GM12891 (cell line): ENCODE measurements around the gene UGT1A7.

Experiments used
- DNase-seq: peaks from one replicate; pipeline ENCODE4 v3.0.0; 2011; ENCODE audit warnings: low spot score; ENCODE audit not compliant: insufficient read length
- FAIRE-seq: peaks from 2 replicates; lab custom pipeline; 2011; peaks lifted over from hg19 to GRCh38; lab: Jason Lieb, UNC
- PAX5 ChIP-seq: IDR thresholded peaks from 2 replicates; pipeline ENCODE4 v1.6.1; 2011; ENCODE audit warnings: low read length, moderate library complexity, mild to moderate bottlenecking; ENCODE audit not compliant: insufficient read depth, severe bottlenecking
- POLR2A ChIP-seq: IDR thresholded peaks from 2 replicates; pipeline ENCODE4 v1.6.1; 2011; ENCODE audit warnings: low read depth, low read length, control low read depth
- POLR2AphosphoS5 ChIP-seq: IDR thresholded peaks from 2 replicates; pipeline ENCODE4 v1.6.1; 2011; ENCODE audit warnings: low read depth, low read length, control low read depth
- POU2F2 ChIP-seq: IDR thresholded peaks from 2 replicates; pipeline ENCODE4 v1.6.1; 2011; ENCODE audit warnings: low read depth, mild to moderate bottlenecking, control low read depth, low read length, moderate library complexity
- SPI1 ChIP-seq: IDR thresholded peaks from 2 replicates; pipeline ENCODE4 v1.6.1; 2011; ENCODE audit warnings: low read depth, low read length, control low read depth
- TAF1 ChIP-seq: IDR thresholded peaks from 2 replicates; pipeline ENCODE4 v1.6.1; 2011; ENCODE audit warnings: low read depth, low read length, control low read depth

The UGT1A7 gene

DNA sequence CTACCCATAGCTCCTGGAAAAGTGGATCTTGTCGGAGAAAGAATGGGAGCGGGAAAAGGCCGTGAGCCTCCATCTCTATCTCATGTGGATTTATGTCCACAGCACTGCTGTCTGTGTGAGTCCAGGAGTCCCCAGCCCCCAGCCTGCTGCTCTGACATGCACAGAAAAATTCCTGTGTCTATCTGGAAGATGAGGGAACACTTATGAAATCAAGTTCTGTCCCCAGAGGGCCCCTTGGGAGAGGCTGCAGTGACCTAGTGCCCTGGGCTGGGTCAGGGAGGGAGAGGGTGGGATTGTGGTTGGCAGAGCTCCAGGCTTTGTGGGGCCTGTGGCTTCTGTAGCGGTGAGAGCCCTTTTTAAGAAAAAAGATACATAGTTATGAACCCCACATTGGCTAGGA is 135.1 kb downstream of the UGT1A7 start:
- FAIRE-seq, result no peak
- no peak for DNase-seq
- TF ChIP-seq POLR2A (no peak), TAF1 (no peak), POU2F2 (no peak), POLR2AphosphoS5 (no peak), PAX5 (no peak), SPI1 (no peak)

DNA sequence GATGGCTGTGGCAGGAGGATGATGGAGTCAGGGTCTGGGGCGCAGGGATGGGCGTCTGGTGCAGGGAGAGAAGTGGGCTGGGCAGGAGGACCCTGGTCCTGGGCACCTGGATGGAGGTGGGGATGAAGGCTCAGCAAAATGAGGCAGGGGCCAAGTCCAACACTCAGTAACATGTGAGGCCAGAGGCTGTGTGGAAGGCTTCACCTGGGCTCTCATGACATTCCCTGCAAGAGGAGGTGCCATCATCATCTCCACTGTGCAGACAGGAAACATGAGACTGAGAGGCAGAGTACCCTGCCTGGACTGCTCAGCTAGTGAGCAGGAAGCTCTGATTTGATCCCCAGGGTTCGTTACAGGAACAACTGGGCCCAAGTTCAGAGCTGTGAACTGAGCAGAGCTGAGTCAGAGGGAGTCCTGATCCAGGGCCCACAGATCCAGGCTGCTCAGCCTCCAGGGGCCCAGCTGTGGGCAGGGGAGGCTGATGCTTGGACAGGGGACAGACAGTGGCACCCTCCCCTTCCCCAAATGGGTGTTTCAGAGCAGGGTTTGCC is 135.7 kb downstream of the UGT1A7 start:
- no peak for DNase-seq
- TF ChIP-seq TAF1 (no peak), POLR2AphosphoS5 (no peak), PAX5 (no peak), POU2F2 (no peak), POLR2A (no peak), SPI1 (no peak)
- no peak for FAIRE-seq

GRCh38 chr2:233817995-233818638 is 136.4 kb downstream of the UGT1A7 start:
- FAIRE-seq (no peak), DNase-seq (no peak)
- TF ChIP-seq TAF1, result no peak
- no peak for TF ChIP-seq POLR2AphosphoS5
- TF ChIP-seq SPI1, result no peak
- TF ChIP-seq POLR2A, result no peak
- TF ChIP-seq PAX5, result no peak
- TF ChIP-seq POU2F2, result no peak

GRCh38 chr2:233818639-233819621 is 137.2 kb downstream of the UGT1A7 start:
- TF ChIP-seq SPI1, result no peak
- no peak for TF ChIP-seq POLR2A
- TF ChIP-seq TAF1, result no peak
- TF ChIP-seq PAX5, result no peak
- TF ChIP-seq POU2F2, result no peak
- no peak for TF ChIP-seq POLR2AphosphoS5
- FAIRE-seq, result no peak

DNA sequence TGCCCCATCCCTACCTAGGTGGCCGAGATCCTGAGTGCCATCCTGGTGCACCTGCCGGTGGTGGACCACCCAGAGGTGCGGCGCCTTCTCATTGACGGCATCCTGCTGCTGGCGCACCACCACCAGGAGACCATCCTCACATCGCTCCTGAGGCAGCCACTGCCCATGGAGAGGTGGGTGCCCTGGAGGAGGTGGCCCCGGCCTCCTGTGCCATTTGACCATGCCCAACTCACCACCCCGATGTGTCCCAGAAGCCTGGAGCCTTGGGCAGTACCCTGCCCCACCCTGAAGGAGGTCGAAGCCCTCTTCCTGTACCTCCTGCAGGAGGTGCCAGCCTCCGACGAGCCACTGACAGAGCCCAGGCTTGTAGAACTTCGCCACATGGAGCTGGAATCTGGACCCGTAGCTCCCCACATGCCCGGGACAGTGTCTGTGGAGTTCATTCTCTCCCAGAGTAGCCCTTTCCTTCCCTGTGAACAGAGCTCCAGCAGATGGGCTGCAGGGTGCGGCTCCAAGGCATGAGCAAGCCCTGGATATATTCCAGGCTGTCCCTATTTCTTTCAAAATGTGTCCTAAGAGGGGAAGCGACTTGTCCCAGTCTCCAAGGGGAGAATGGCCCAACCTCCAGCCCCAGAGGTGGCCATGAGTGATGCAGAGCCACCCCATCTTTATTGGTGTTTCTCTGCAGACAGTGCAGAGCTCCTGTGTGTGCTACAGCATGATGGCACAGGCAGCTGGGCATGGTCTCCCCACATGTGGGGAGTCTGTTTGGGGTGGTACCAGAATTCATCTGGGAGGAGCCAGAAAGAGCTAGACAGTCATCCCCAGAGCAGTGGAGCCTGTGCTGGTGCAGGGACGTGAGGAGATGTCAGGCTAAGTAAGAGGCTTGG is 138.4 kb downstream of the UGT1A7 start:
- TF ChIP-seq POU2F2, result no peak
- no peak for TF ChIP-seq POLR2A
- TF ChIP-seq POLR2AphosphoS5, result no peak
- no peak for TF ChIP-seq TAF1
- no peak for TF ChIP-seq PAX5
- TF ChIP-seq SPI1, result no peak
- DNase-seq (no peak), FAIRE-seq (no peak)

More at GRCh38 chr2:233818639-233819621, 137.2 kb downstream of the UGT1A7 start:
- DNase-seq, result no peak

DNA sequence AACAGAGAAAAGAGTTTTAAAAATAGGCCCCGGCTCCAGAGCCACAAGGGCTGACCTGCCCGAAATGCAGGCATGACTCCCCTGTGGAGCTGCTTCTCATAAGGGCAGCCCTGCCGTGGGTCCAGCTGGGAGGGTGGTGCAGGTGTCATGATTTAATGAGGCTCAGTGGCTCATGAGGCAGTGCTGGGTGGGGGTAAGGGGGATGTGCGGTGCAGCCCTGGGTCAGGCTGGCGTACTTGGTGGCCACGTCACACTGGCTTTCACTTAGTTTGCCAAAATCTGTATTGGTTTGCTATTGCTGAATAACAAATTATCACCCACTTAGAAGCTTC is 139.0 kb downstream of the UGT1A7 start:
- DNase-seq, result no peak
- no peak for TF ChIP-seq PAX5
- TF ChIP-seq POLR2A, result no peak
- TF ChIP-seq SPI1, result no peak
- TF ChIP-seq POLR2AphosphoS5, result no peak
- TF ChIP-seq POU2F2, result no peak
- TF ChIP-seq TAF1, result no peak
- FAIRE-seq, result no peak

GRCh38 chr2:233821196-233821595 is 139.5 kb downstream of the UGT1A7 start:
- no peak for TF ChIP-seq POLR2A
- TF ChIP-seq POU2F2, result no peak
- no peak for DNase-seq
- FAIRE-seq, result no peak

DNA sequence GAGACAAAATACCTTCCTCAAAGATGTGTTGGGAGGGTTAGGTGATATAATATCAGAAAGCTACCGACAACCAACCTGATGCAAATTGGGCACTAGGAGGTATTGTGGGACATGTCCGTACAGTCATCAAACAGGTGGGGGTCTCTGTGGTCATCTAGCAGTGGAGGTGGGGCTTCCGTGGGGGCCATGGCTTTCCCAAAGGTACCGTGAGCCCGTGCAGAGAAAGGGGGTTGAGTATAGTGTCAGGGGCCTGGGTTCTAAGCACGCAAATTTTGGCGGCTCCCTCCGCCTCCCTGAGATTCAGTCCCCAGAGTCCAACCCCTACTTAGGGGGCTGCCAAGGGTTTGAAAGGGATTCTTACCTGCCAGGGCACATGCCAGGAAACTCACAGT is 140.0 kb downstream of the UGT1A7 start:
- DNase-seq, result no peak
- TF ChIP-seq POLR2AphosphoS5 (no peak), PAX5 (no peak), SPI1 (no peak), POLR2A (no peak), POU2F2 (no peak), TAF1 (no peak)
- FAIRE-seq, result no peak

- no peak for TF ChIP-seq POLR2A
- TF ChIP-seq TAF1, result no peak
- TF ChIP-seq POLR2AphosphoS5, result no peak
- no peak for TF ChIP-seq SPI1
- TF ChIP-seq POU2F2, result no peak
- no peak for TF ChIP-seq PAX5
- FAIRE-seq, result no peak
- no peak for DNase-seq
Measured at GRCh38 chr2:233822101-233822771, 140.5 kb downstream of the UGT1A7 start.
